Adrenal gland (tissue), 12 donors: ENCODE data around the gene CBX5. TPM values are rescaled to one million over a fixed set of nuclear protein-coding genes. Genes with fewer than 3 reads are reported as not detected.

Experiments used
- DNase-seq, 7 donors: peaks; one replicate each; pipeline ENCODE4 v3.0.0-alpha.2; 2019 to 2020
- H3K27ac ChIP-seq, 5 donors: fragments of 200-600 bp; sonication (generic) in 4 of 5; 1 replicate in 3 of 5; 2 replicates in 2 of 5; pipeline versions ENCODE4 v1.5.1 to v1.8.0; 2016 to 2020; ENCODE audit warnings: mild to moderate bottlenecking in 1 of 5
- H3K27me3 ChIP-seq: fragments of 200-600 bp; 2 replicates; pipeline ENCODE4 v1.8.0; 2021
- H3K36me3 ChIP-seq, 2 donors: fragments of 200-600 bp; replicated peaks in 1 of 2; 1 replicate in 1 of 2; 2 replicates in 1 of 2; pipeline versions ENCODE4 v1.5.1 to v1.8.0; 2018 to 2022
- H3K4me1 ChIP-seq, 2 donors: fragments of 200-600 bp; replicated peaks in 1 of 2; 1 replicate in 1 of 2; 2 replicates in 1 of 2; pipeline versions ENCODE4 v1.5.1 to v1.8.0; 2018 to 2021
- H3K4me3 ChIP-seq, 4 donors: fragments of 200-600 bp; sonication (generic) in 3 of 4; one replicate each; pipeline ENCODE4 v1.5.1; 2016 to 2018
- H3K9me3 ChIP-seq, 3 donors: fragments of 200-600 bp; sonication (generic) in 1 of 3; replicated peaks in 1 of 3; 1 replicate in 2 of 3; 2 replicates in 1 of 3; pipeline versions ENCODE4 v1.5.1 to v1.8.0; 2016 to 2021
- CTCF ChIP-seq, 6 experiments: fragments of 450-650 bp in 4 of 6; fragments of 200-600 bp in 2 of 6; sonication (generic) in 1 of 6; IDR thresholded peaks; 1 replicate in 5 of 6; 2 replicates in 1 of 6; pipeline versions ENCODE4 v1.5.1 to v1.8.0; 2016 to 2021; ENCODE audit warnings: antibody characterized with exemption in 6 of 6, mild to moderate bottlenecking in 2 of 6, moderate library complexity in 1 of 6
- POLR2A ChIP-seq, 2 donors: fragments of 450-650 bp; IDR thresholded peaks; one replicate each; pipeline ENCODE4 v1.6.1; 2017; ENCODE audit warnings: antibody characterized with exemption in 2 of 2, mild to moderate bottlenecking in 2 of 2, moderate library complexity in 1 of 2
- WGBS, 4 donors: extraction: QIAGEN DNeasy Blood & Tissue Kit in 2 of 4; methylation state at CpG; one replicate each; pipeline versions ENCODE4 v1.1.5 to v1.1.7; 2013 to 2017; 5-methylcytosine and 5-hydroxymethylcytosine counted together
- intact Hi-C, 2 donors: fragments of 100-400 bp; cut with DNase I; formaldehyde crosslinking; loops; one replicate each; pipeline versions ENCODE4 v1.14.1 to v1.15.0; 2022 to 2023
- polyA plus RNA-seq, 3 donors: library from polyadenylated mRNA; stranded (reverse); fragments of 200-250 nt in 2 of 3; fragments of 350-450 nt in 1 of 3; fragmentation: Illumina TruSeq in 1 of 3; extraction: RNeasy Lipid Tissue Mini Kit (QIAGEN cat#74804) in 1 of 3; gene quantifications; one replicate each; pipeline ENCODE4 v1.2.3, GENCODE V29; 2013 to 2014
- total RNA-seq, 9 donors: library from RNA; depleted of rRNA in 4 of 9; stranded (reverse); fragments of >200 nt in 4 of 9; fragments of 120-200 nt in 1 of 9; fragmentation: NEBNext Ultra II Directional in 1 of 9; extraction: Animal tissue kit (Norgen Biotek cat#: 25700) in 1 of 9; gene quantifications; one replicate each; pipeline versions ENCODE4 v1.1.0 to v1.2.4, GENCODE V29; 2013 to 2023
- donor health status: healthy with polysubstance abuse.
- donor health status: Bipolar disorder and iron deficiency.
- donor health status: DM: yes; HTN: yes; CAD: no.
- donor health status: DM: no; HTN: no; CAD: no.
- donor health status: DM: no; HTN: no; CAD: no.
- donor health status: DM: yes; HTN: yes; CAD: no.

CBX5 gene
- total and polyA plus RNA-seq, 12 donors = 8.2 to 88.4 (median 54.6) TPM

GRCh38 chr12:54258201-54258681 is 21.7 kb downstream of the CBX5 start:
- H3K4me3 ChIP-seq = peak overlapping the region in 1 of 4 donors; percentile 64
- H3K4me1 ChIP-seq = peaks cover 40 to 48% of the 10 kb centered on the region in 2 donors
- intact Hi-C loops = loop anchor here in 1 of 2 donors (10.0 kb wide), 1 partner anchor 107 kb away; the partner anchor contains the start of gene GPR84
- H3K27me3 ChIP-seq = no peaks in the 10 kb centered on the region
- H3K9me3 ChIP-seq = no peaks in the 10 kb centered on the region
- TF ChIP-seq POLR2A (IDR thresholded peaks at IDR 0.05) (no peak), CTCF (IDR thresholded peaks at IDR 0.05) (no peak)
- peak overlapping the region in 2 of 5 donors; percentile 76 to 88 for H3K27ac ChIP-seq
- H3K36me3 ChIP-seq = peaks cover 0 to 31% of the 10 kb centered on the region in 2 donors
- no peak for DNase-seq

- WGBS, 4 donors = 84 to 88% (median 86%) methylated on average over 8 of the region's 8 CpGs
Measured at GRCh38 chr12:54257332-54257731, 22.6 kb downstream of the CBX5 start.

GRCh38 chr12:54253240-54253639 is 26.7 kb downstream of the CBX5 start:
- WGBS, 4 donors = 92 to 98% (median 93%) methylated on average over 4 of the region's 4 CpGs

More at GRCh38 chr12:54257332-54257731, 22.6 kb downstream of the CBX5 start:
- no peak for TF ChIP-seq POLR2A (IDR thresholded peaks at IDR 0.05)
- no peak for TF ChIP-seq CTCF (IDR thresholded peaks at IDR 0.05)
- DNase-seq = no peak
- Histone ChIP-seq H3K27me3 (no peaks in the 10 kb centered on the region), H3K9me3 (no peaks in the 10 kb centered on the region), H3K27ac (peak overlapping the region in 2 of 5 donors; percentile 6 to 76), H3K4me1 (peaks cover 33 to 39% of the 10 kb centered on the region in 2 donors), H3K36me3 (peaks cover 0 to 31% of the 10 kb centered on the region in 2 donors), H3K4me3 (no peak overlapping the region)
- intact Hi-C loops = loop anchor here in 1 of 2 donors (10.0 kb wide), 1 partner anchor 107 kb away; the partner anchor contains the start of gene GPR84

More at GRCh38 chr12:54253240-54253639, 26.7 kb downstream of the CBX5 start:
- Histone ChIP-seq H3K9me3 (no peaks in the 10 kb centered on the region), H3K4me3 (no peak overlapping the region), H3K4me1 (peaks cover 5 to 13% of the 10 kb centered on the region in 2 donors), H3K27ac (no peak overlapping the region), H3K27me3 (no peaks in the 10 kb centered on the region), H3K36me3 (peaks cover 0 to 44% of the 10 kb centered on the region in 2 donors)
- intact Hi-C loops = loop anchor here in 1 of 2 donors (10.0 kb wide), 1 partner anchor 112 kb away; the partner anchor contains the start of gene GPR84
- DNase-seq = no peak
- TF ChIP-seq POLR2A (IDR thresholded peaks at IDR 0.05) (no peak), CTCF (IDR thresholded peaks at IDR 0.05) (no peak)
